ENCODE data around the gene IL37. TPM values are rescaled to one million over a fixed set of nuclear protein-coding genes. Genes with fewer than 3 reads are reported as not detected.

IL37 gene
- polyA plus RNA-seq, 1 donor from 2014 or later: not detected

- Histone ChIP-seq H3K9ac (ENCODE audit: low read length) (no peak overlapping the region), H3K4me2 (ENCODE audit: low read length) (no peak overlapping the region), H3K27me3 (ENCODE audit: insufficient read depth, low read depth, low read length) (no peaks in the 10 kb centered on the region), H3K4me3 (ENCODE audit: low read length) (no peak overlapping the region), H3K36me3 (ENCODE audit: insufficient read depth, low read length) (no peaks in the 10 kb centered on the region), H3K27ac (ENCODE audit: low read length) (no peak overlapping the region), H3F3A (ENCODE audit: insufficient read depth, low read length, poor library complexity, severe bottlenecking) (no peaks in the 10 kb centered on the region), H3K9me2 (ENCODE audit: insufficient read depth, low read length) (no peaks in the 10 kb centered on the region), H2AFZ (ENCODE audit: low read depth, low read length) (no peak overlapping the region), H3K9me3 (ENCODE audit: low read length) (no peaks in the 10 kb centered on the region), H4K20me1 (ENCODE audit: insufficient read depth) (no peaks in the 10 kb centered on the region), H3K79me2 (replicated peaks; ENCODE audit: insufficient read depth, low read length) (no peaks in the 10 kb centered on the region)
- TF ChIP-seq SMC3 (conservative IDR thresholded peaks at IDR 0.05; ENCODE audit: poor library complexity) (no peak), MXI1 (conservative IDR thresholded peaks at IDR 0.05; ENCODE audit: poor library complexity, severe bottlenecking) (no peak), RAD21 (conservative IDR thresholded peaks at IDR 0.05) (no peak), CTCF (IDR thresholded peaks at IDR 0.05; ENCODE audit: poor library complexity, severe bottlenecking) (no peak), REST (IDR thresholded peaks at IDR 0.05; ENCODE audit: borderline replicate concordance) (no peak), TAF1 (IDR thresholded peaks at IDR 0.05; ENCODE audit: low read depth) (no peak), EP300 (conservative IDR thresholded peaks at IDR 0.05; ENCODE audit: poor library complexity, severe bottlenecking) (no peak), POLR2AphosphoS5 (IDR thresholded peaks at IDR 0.05) (no peak), EZH2 (IDR thresholded peaks at IDR 0.05; ENCODE audit: borderline replicate concordance, insufficient read depth, low read length, poor library complexity, severe bottlenecking) (no peak)
These were observed 31.4 kb upstream of the IL37 start for GRCh38 chr2:112879491-112880041.

- Histone ChIP-seq H3K79me2 (replicated peaks; ENCODE audit: insufficient read depth, low read length) (no peaks in the 10 kb centered on the region), H3K9ac (ENCODE audit: low read length) (no peak overlapping the region), H3K4me2 (ENCODE audit: low read length) (no peak overlapping the region), H3K27ac (ENCODE audit: low read length) (no peak overlapping the region), H3K27me3 (ENCODE audit: insufficient read depth, low read depth, low read length) (no peaks in the 10 kb centered on the region), H4K20me1 (ENCODE audit: insufficient read depth) (no peaks in the 10 kb centered on the region), H2AFZ (ENCODE audit: low read depth, low read length) (no peak overlapping the region), H3K9me2 (ENCODE audit: insufficient read depth, low read length) (no peaks in the 10 kb centered on the region), H3K9me3 (ENCODE audit: low read length) (no peaks in the 10 kb centered on the region), H3K4me3 (ENCODE audit: low read length) (no peak overlapping the region), H3F3A (ENCODE audit: insufficient read depth, low read length, poor library complexity, severe bottlenecking) (no peaks in the 10 kb centered on the region), H3K36me3 (ENCODE audit: insufficient read depth, low read length) (no peaks in the 10 kb centered on the region)
- TF ChIP-seq POLR2AphosphoS5 (IDR thresholded peaks at IDR 0.05) (no peak), EP300 (conservative IDR thresholded peaks at IDR 0.05; ENCODE audit: poor library complexity, severe bottlenecking) (no peak), MXI1 (conservative IDR thresholded peaks at IDR 0.05; ENCODE audit: poor library complexity, severe bottlenecking) (no peak), EZH2 (IDR thresholded peaks at IDR 0.05; ENCODE audit: borderline replicate concordance, insufficient read depth, low read length, poor library complexity, severe bottlenecking) (no peak), SMC3 (conservative IDR thresholded peaks at IDR 0.05; ENCODE audit: poor library complexity) (no peak), RAD21 (conservative IDR thresholded peaks at IDR 0.05) (no peak), TAF1 (IDR thresholded peaks at IDR 0.05; ENCODE audit: low read depth) (no peak), CTCF (IDR thresholded peaks at IDR 0.05; ENCODE audit: poor library complexity, severe bottlenecking) (no peak), REST (IDR thresholded peaks at IDR 0.05; ENCODE audit: borderline replicate concordance) (no peak)
These were observed 30.9 kb upstream of the IL37 start for GRCh38 chr2:112880091-112880531.

Measured in neural cell (in vitro differentiated cells).